Articular chondrocyte of knee joint (primary cell): ENCODE data around the gene ZNF554. TPM values are rescaled to one million over a fixed set of nuclear protein-coding genes. Genes with fewer than 3 reads are reported as not detected.

ENCODE experiments used
- total RNA-seq: library from RNA; depleted of rRNA; stranded (reverse); fragments of >200 nt; gene quantifications from 2 replicates; pipeline ENCODE4 v1.2.3, GENCODE V29; 2012

Gene ZNF554
- 5.4 and 6.1 TPM in 2 replicates for total RNA-seq

GRCh38 chr19:2819540-2820111 lies at the start of gene ZNF554:
Gene ZNF554, plus strand, starts transcription at chr19:2819868. Its CDS starts 204 bp downstream, at chr19:2820072.

DNA sequence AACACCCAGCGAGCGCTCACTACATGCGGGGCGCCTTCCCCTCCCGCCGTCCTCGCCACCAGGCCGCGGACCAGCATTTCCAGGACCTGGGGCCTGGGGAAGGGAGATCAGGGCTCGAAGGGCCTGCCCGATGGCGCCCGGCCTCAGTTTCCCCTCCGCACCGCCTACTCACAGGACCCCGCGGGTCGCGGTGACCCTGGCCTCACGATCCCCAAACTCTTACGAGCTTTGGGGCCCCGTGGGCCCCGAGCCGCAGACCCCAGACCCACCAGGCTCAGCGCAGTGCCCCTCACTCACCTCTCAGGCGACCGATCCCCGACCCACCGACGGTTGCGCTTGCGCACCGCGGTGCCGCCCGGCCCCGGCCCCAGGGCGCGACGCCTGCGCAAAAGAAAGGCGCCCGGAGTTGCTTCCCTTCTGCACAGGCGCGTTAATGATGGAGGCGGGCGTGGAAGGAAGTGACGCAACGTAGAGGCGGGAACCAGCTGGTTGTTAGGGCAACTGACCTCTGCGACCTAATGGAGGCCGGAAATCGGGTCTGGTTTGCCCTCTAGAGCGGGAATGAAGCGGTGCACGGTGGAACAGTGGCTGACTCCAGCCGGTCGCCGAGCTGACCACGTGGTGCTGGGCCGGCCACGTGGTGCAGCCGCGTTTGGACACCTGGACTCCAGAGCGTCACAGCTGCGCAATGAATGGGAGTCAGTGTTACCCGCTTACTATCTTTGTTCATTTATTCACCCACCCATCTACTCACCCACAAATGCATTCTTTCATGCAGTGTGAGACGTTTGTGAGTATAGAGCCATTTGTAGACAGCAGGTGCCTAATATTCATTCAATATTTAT lies 36.5 kb upstream of the ZNF554 start, which contains the start of gene SGTA:
Gene SGTA (minus strand): TSS at position 338 of the 845 bp plus-strand sequence. CDS start 14,205 bp downstream, outside the sequence.

GRCh38 chr19:2785244-2785997 lies 34.2 kb upstream of the ZNF554 start, which contains the start of gene THOP1:
Gene THOP1, plus strand, starts transcription at chr19:2785503. Its CDS starts 160 bp downstream, at chr19:2785663.

GRCh38 chr19:2840794-2841791 lies 21.4 kb downstream of the ZNF554 start, which contains the start of gene ZNF555:
Gene ZNF555, plus strand, starts transcription at chr19:2841475. Its CDS starts 98 bp downstream, at chr19:2841573.

GRCh38 chr19:2867025-2867991 lies 47.6 kb downstream of the ZNF554 start, which contains the start of gene ZNF556:
Gene ZNF556, plus strand, starts transcription at chr19:2867335. Its CDS starts 87 bp downstream, at chr19:2867422.

Other genes starting within 250 kb of the ZNF554 start
- gene GNG7, start 117.2 kb upstream of the ZNF554 start, total RNA-seq: 0.76 and 0.78 TPM in 2 replicates
- 12.4 and 13.6 TPM in 2 replicates for gene DIRAS1, start 98.5 kb upstream of the ZNF554 start, total RNA-seq
- 23.7 and 24.7 TPM in 2 replicates for gene SLC39A3, start 79.9 kb upstream of the ZNF554 start, total RNA-seq
- 33.5 and 34.1 TPM in 2 replicates for gene SGTA, start 36.6 kb upstream of the ZNF554 start, total RNA-seq
- 53.1 and 53.8 TPM in 2 replicates for gene THOP1, start 34.4 kb upstream of the ZNF554 start, total RNA-seq
- 7.8 and 9.2 TPM in 2 replicates for gene ZNF555, start 21.6 kb downstream of the ZNF554 start, total RNA-seq
- not detected in 2 replicates for gene ZNF556, start 47.5 kb downstream of the ZNF554 start, total RNA-seq
- gene ZNF57, start 81.1 kb downstream of the ZNF554 start, total RNA-seq: 4.2 and 4.9 TPM in 2 replicates
- 3.8 and 4.6 TPM in 2 replicates for gene ZNF77, start 125.1 kb downstream of the ZNF554 start, total RNA-seq
- gene TLE6, start 157.7 kb downstream of the ZNF554 start, total RNA-seq: 2.7 and 2.8 TPM in 2 replicates
- 4.5 and 8.1 TPM in 2 replicates for gene TLE2, start 209.4 kb downstream of the ZNF554 start, total RNA-seq
- gene TLE5, start 242.6 kb downstream of the ZNF554 start, total RNA-seq: 174 and 211 TPM in 2 replicates